Iris pigment epithelial cell (primary cell): ENCODE measurements around the gene ANKHD1.

Experiments
- DNase-seq: peaks from one replicate; pipeline ENCODE4 v3.0.0-alpha.2; 2011; ENCODE audit warnings: low read depth

The ANKHD1 gene

GRCh38 chr5:140401362-140402257, at the start of gene ANKHD1:
ANKHD1 (plus strand) TSS chr5:140401833; CDS start chr5:140401968, 135 bp downstream.
- peak; percentile 100 for DNase-seq

- DNase-seq, result no peak
Measured at GRCh38 chr5:140355546-140355945, 46.1 kb upstream of the ANKHD1 start.

GRCh38 chr5:140356853-140357725, 44.5 kb upstream of the ANKHD1 start:
- DNase-seq, result no peak

- DNase-seq, result peak; percentile 87
Measured at GRCh38 chr5:140357726-140358093, 43.9 kb upstream of the ANKHD1 start.

GRCh38 chr5:140358738-140359310, 42.8 kb upstream of the ANKHD1 start:
- peak; percentile 52 for DNase-seq

- DNase-seq, result no peak
Measured at GRCh38 chr5:140360101-140360500, 41.5 kb upstream of the ANKHD1 start, which contains the start of gene SLC4A9. SLC4A9 (plus strand) TSS chr5:140360194; CDS start chr5:140360237, 43 bp downstream.

- no peak for DNase-seq
Measured at GRCh38 chr5:140360681-140361479, 40.8 kb upstream of the ANKHD1 start.

- no peak for DNase-seq
Measured at GRCh38 chr5:140361901-140362300, 39.7 kb upstream of the ANKHD1 start.

- no peak for DNase-seq
Measured at GRCh38 chr5:140362311-140362710, 39.3 kb upstream of the ANKHD1 start.

GRCh38 chr5:140362875-140363630, 38.6 kb upstream of the ANKHD1 start:
- DNase-seq, result peak; percentile 60

GRCh38 chr5:140363631-140364471, 37.8 kb upstream of the ANKHD1 start:
- no peak for DNase-seq

- no peak for DNase-seq
Measured at GRCh38 chr5:140364472-140364765, 37.2 kb upstream of the ANKHD1 start.

- no peak for DNase-seq
Measured at GRCh38 chr5:140365282-140365681, 36.4 kb upstream of the ANKHD1 start.

- DNase-seq, result no peak
Measured at GRCh38 chr5:140365941-140366340, 35.7 kb upstream of the ANKHD1 start.

- no peak for DNase-seq
Measured at GRCh38 chr5:140366589-140367255, 34.9 kb upstream of the ANKHD1 start.

GRCh38 chr5:140367256-140368013, 34.2 kb upstream of the ANKHD1 start:
- no peak for DNase-seq

GRCh38 chr5:140371356-140372151, 30.1 kb upstream of the ANKHD1 start:
- no peak for DNase-seq

GRCh38 chr5:140372971-140373487, 28.6 kb upstream of the ANKHD1 start:
- peak; percentile 49 for DNase-seq
